H9 (cell line): Measurements from ENCODE around the gene SMC1B. TPM values are rescaled to one million over a fixed set of nuclear protein-coding genes. Genes with fewer than 3 reads are reported as not detected.

ENCODE experiments used
- DNase-seq: peaks from one replicate; pipeline ENCODE4 v3.0.0-alpha.2; 2017
- H2AFZ ChIP-seq: one replicate; pipeline ENCODE4 v1.6.1; 2013; ENCODE audit warnings: mild to moderate bottlenecking, low read length, control low read depth, moderate library complexity
- H2AK5ac ChIP-seq: 2 replicates; pipeline ENCODE4 v1.6.1; 2013; ENCODE audit warnings: low read length, control low read depth, mixed read lengths; ENCODE audit not compliant: insufficient read length
- H2BK120ac ChIP-seq: one replicate; pipeline ENCODE4 v1.6.1; 2013; ENCODE audit warnings: low read depth, mild to moderate bottlenecking, low read length, control low read depth, inconsistent platforms; ENCODE audit not compliant: poor library complexity, severe bottlenecking
- H2BK12ac ChIP-seq: 2 replicates; pipeline ENCODE4 v1.6.1; 2013; ENCODE audit warnings: low read length, control low read depth, mixed read lengths, low read depth; ENCODE audit not compliant: insufficient read length
- H2BK15ac ChIP-seq: 2 replicates; pipeline ENCODE4 v1.6.1; 2013; ENCODE audit warnings: low read depth, low read length, control low read depth
- H2BK20ac ChIP-seq: one replicate; pipeline ENCODE4 v1.6.1; 2013; ENCODE audit warnings: low read depth, mild to moderate bottlenecking, low read length, control low read depth, inconsistent platforms; ENCODE audit not compliant: poor library complexity, severe bottlenecking
- H2BK5ac ChIP-seq: 2 replicates; pipeline ENCODE4 v1.6.1; 2013; ENCODE audit warnings: low read length, control low read depth, mixed read lengths; ENCODE audit not compliant: insufficient read length
- H3K14ac ChIP-seq: 2 replicates; pipeline ENCODE4 v1.6.1; 2013; ENCODE audit warnings: low read length, control low read depth; ENCODE audit not compliant: insufficient read depth
- H3K18ac ChIP-seq: 2 replicates; pipeline ENCODE4 v1.6.1; 2013; ENCODE audit warnings: low read depth, mild to moderate bottlenecking, mixed read lengths, low read length, control low read depth; ENCODE audit not compliant: insufficient read length
- H3K23ac ChIP-seq: 2 replicates; pipeline ENCODE4 v1.6.1; 2013; ENCODE audit warnings: low read length, control low read depth, mixed read lengths, low read depth; ENCODE audit not compliant: insufficient read length
- H3K23me2 ChIP-seq: 2 replicates; pipeline ENCODE4 v1.6.1; 2013; ENCODE audit warnings: low read depth, mild to moderate bottlenecking, mixed read lengths, low read length, control low read depth; ENCODE audit not compliant: insufficient read length, poor library complexity, severe bottlenecking
- H3K27ac ChIP-seq: 2 replicates; pipeline ENCODE4 v1.5.1; 2013; ENCODE audit warnings: low read length, control low read depth, mixed read lengths, low read depth; ENCODE audit not compliant: insufficient read length
- H3K27me3 ChIP-seq: 2 replicates; pipeline ENCODE4 v1.6.1; 2013; ENCODE audit warnings: low read length, control low read depth, inconsistent platforms; ENCODE audit not compliant: insufficient read depth
- H3K4ac ChIP-seq: 2 replicates; pipeline ENCODE4 v1.6.1; 2013; ENCODE audit warnings: low read depth, mild to moderate bottlenecking, control low read depth, inconsistent platforms, low read length, moderate library complexity
- H3K4me1 ChIP-seq: 2 replicates; pipeline ENCODE4 v1.6.1; 2013; ENCODE audit warnings: low read length, control low read depth, inconsistent platforms; ENCODE audit not compliant: insufficient read depth
- H3K4me2 ChIP-seq: 2 replicates; pipeline ENCODE4 v1.6.1; 2013; ENCODE audit warnings: low read length, control low read depth, mixed read lengths; ENCODE audit not compliant: insufficient read length, insufficient read depth
- H3K56ac ChIP-seq: 2 replicates; pipeline ENCODE4 v1.6.1; 2013; ENCODE audit warnings: low read depth, mild to moderate bottlenecking, mixed read lengths, low read length, control low read depth; ENCODE audit not compliant: insufficient read length
- H3K79me1 ChIP-seq: 2 replicates; pipeline ENCODE4 v1.6.1; 2013; ENCODE audit warnings: low read depth, mild to moderate bottlenecking, moderate library complexity, low read length, control low read depth, inconsistent platforms; ENCODE audit not compliant: insufficient read depth, poor library complexity, severe bottlenecking
- H3K79me2 ChIP-seq: 2 replicates; pipeline ENCODE4 v1.6.1; 2013; ENCODE audit warnings: low read length, control low read depth, inconsistent platforms; ENCODE audit not compliant: insufficient read depth
- H3K9ac ChIP-seq: 2 replicates; pipeline ENCODE4 v1.6.1; 2013; ENCODE audit warnings: low read length, control low read depth, mixed read lengths; ENCODE audit not compliant: insufficient read length; ENCODE audit errors: extremely low read depth
- H3K9me3 ChIP-seq: one replicate; pipeline ENCODE4 v1.6.1; 2013; ENCODE audit warnings: low read depth, low read length, inconsistent platforms; ENCODE audit not compliant: control insufficient read depth
- H3T11ph ChIP-seq: one replicate; pipeline ENCODE4 v1.6.1; 2013; ENCODE audit warnings: mild to moderate bottlenecking, low read length, control low read depth, inconsistent platforms
- H4K20me1 ChIP-seq: one replicate; pipeline ENCODE4 v1.6.1; 2013; ENCODE audit not compliant: control insufficient read depth, insufficient read length, insufficient read depth
- H4K5ac ChIP-seq: 2 replicates; pipeline ENCODE4 v1.6.1; 2013; ENCODE audit warnings: low read depth, mild to moderate bottlenecking, mixed read lengths, low read length, control low read depth; ENCODE audit not compliant: insufficient read length
- H4K8ac ChIP-seq: replicated peaks from 2 replicates; pipeline ENCODE4 v1.6.1; 2013; ENCODE audit warnings: low read length, control low read depth, mixed read lengths, low read depth; ENCODE audit not compliant: insufficient read length
- H4K91ac ChIP-seq: 2 replicates; pipeline ENCODE4 v1.6.1; 2013; ENCODE audit warnings: low read depth, mild to moderate bottlenecking, moderate library complexity, mixed read lengths, low read length, control low read depth; ENCODE audit not compliant: insufficient read length
- H3K27ac Mint-ChIP-seq, 3 experiments: 2 replicates in 2 of 3; 3 replicates in 1 of 3; pipeline ENCODE4 v1.8.0; 2020 to 2021; ENCODE audit warnings: mixed read lengths in 3 of 3, mild to moderate bottlenecking in 1 of 3, moderate library complexity in 1 of 3
- H3K27me3 Mint-ChIP-seq: 2 replicates; pipeline ENCODE4 v1.8.0; 2021; ENCODE audit warnings: low read depth, mild to moderate bottlenecking, moderate library complexity, mixed read lengths
- H3K36me3 Mint-ChIP-seq, 3 experiments: 2 replicates in 2 of 3; 3 replicates in 1 of 3; pipeline ENCODE4 v1.8.0; 2020 to 2021; ENCODE audit warnings: low read depth in 3 of 3, mixed read lengths in 3 of 3; ENCODE audit not compliant: insufficient read depth in 1 of 3
- H3K4me1 Mint-ChIP-seq, 2 experiments: 2 replicates each; pipeline ENCODE4 v1.8.0; 2020; ENCODE audit warnings: mixed read lengths in 2 of 2
- H3K4me3 Mint-ChIP-seq, 2 experiments: 2 replicates in 1 of 2; 3 replicates in 1 of 2; pipeline ENCODE4 v1.8.0; 2020 to 2021; ENCODE audit warnings: mild to moderate bottlenecking in 2 of 2, mixed read lengths in 2 of 2, moderate library complexity in 1 of 2
- H3K9me3 Mint-ChIP-seq, 2 experiments: 2 replicates in 1 of 2; 3 replicates in 1 of 2; pipeline ENCODE4 v1.8.0; 2020; ENCODE audit warnings: mild to moderate bottlenecking in 2 of 2, mixed read lengths in 2 of 2, moderate library complexity in 1 of 2
- WGBS: extraction: QIAGEN DNeasy Blood & Tissue Kit; methylation state at CpG from one replicate; pipeline ENCODE4 v1.1.7; 2013; ENCODE audit warnings: missing lambda C conversion rate, low lambda C conversion rate, mixed read lengths; ENCODE audit not compliant: insufficient read length; ENCODE audit errors: extremely low coverage; 5-methylcytosine and 5-hydroxymethylcytosine counted together
- total RNA-seq: library from RNA; stranded (reverse); gene quantifications from 2 replicates; pipeline ENCODE4 v1.2.1, GENCODE V29; 2021
- TF ChIP-seq, protein P1 (sequence below): fragments of 200-600 bp; sonication (generic); conservative IDR thresholded peaks from 3 replicates; pipeline ENCODE4 v1.8.0; 2021; ENCODE audit warnings: antibody characterized with exemption, mild to moderate bottlenecking

The SMC1B gene
- total RNA-seq, 1 experiment from 2014 or later: not detected

DNA sequence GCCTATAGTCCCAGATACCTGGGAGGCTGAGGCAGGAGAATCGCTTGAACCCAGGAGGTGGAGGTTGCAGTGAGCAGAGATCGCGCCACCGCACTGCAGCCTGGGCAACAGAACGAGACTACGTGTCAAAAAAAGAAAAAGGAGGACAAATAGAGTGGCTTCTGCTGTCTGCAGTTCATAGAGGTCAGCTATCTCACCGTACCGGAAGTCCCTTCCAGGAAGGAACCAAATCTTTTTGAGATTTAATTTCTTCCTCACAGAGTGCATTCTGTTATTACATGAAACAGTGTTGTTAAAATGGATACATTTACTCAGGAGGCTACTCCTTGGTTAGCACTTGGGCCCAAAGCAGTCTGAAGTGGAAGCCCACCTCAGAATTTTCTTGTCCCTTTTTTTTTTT is 70.3 kb downstream of the SMC1B start:
- H2AK5ac ChIP-seq: no peak overlapping the region
- Mint-ChIP-seq H3K9me3 (no peaks in the 10 kb centered on the region), H3K4me1 (0 out of 4 replicates have a peak, but pooled peaks cover 0 to 2% of the 10 kb centered on the region in 2 experiments), H3K27me3 (no peaks in the 10 kb centered on the region), H3K4me3 (no peak overlapping the region), H3K36me3 (peaks cover 3 to 19% (median 19%) of the 10 kb centered on the region in 3 experiments; a peak in 6 of 7 replicates), H3K27ac (no peak overlapping the region)
- H3K14ac ChIP-seq: no peak overlapping the region
- no peak overlapping the region for H3K4ac ChIP-seq
- H3K23me2 ChIP-seq: no peaks in the 10 kb centered on the region
- no peaks in the 10 kb centered on the region for H3K79me2 ChIP-seq
- no peaks in the 10 kb centered on the region for H3K9me3 ChIP-seq
- no peak overlapping the region for H3K9ac ChIP-seq
- no peaks in the 10 kb centered on the region for H3K4me1 ChIP-seq
- TF ChIP-seq, protein P1, sequence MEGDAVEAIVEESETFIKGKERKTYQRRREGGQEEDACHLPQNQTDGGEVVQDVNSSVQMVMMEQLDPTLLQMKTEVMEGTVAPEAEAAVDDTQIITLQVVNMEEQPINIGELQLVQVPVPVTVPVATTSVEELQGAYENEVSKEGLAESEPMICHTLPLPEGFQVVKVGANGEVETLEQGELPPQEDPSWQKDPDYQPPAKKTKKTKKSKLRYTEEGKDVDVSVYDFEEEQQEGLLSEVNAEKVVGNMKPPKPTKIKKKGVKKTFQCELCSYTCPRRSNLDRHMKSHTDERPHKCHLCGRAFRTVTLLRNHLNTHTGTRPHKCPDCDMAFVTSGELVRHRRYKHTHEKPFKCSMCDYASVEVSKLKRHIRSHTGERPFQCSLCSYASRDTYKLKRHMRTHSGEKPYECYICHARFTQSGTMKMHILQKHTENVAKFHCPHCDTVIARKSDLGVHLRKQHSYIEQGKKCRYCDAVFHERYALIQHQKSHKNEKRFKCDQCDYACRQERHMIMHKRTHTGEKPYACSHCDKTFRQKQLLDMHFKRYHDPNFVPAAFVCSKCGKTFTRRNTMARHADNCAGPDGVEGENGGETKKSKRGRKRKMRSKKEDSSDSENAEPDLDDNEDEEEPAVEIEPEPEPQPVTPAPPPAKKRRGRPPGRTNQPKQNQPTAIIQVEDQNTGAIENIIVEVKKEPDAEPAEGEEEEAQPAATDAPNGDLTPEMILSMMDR: no peak
- no peak overlapping the region for H2BK120ac ChIP-seq
- no peak for DNase-seq
- no peak overlapping the region for H3T11ph ChIP-seq
- H4K20me1 ChIP-seq: no peaks in the 10 kb centered on the region
- H4K91ac ChIP-seq: no peak overlapping the region
- no peak overlapping the region for H2BK12ac ChIP-seq
- no peak overlapping the region for H2BK20ac ChIP-seq
- no peak overlapping the region for H4K5ac ChIP-seq
- H2BK15ac ChIP-seq: no peak overlapping the region
- H2BK5ac ChIP-seq: no peak overlapping the region
- H3K27me3 ChIP-seq: no peaks in the 10 kb centered on the region
- WGBS: no CpG with 5 or more reads among the region's 8 CpGs
- no peak overlapping the region for H3K27ac ChIP-seq
- H3K23ac ChIP-seq: no peak overlapping the region
- H3K18ac ChIP-seq: no peak overlapping the region
- H3K79me1 ChIP-seq: no peaks in the 10 kb centered on the region
- no peak overlapping the region for H2AFZ ChIP-seq
- H4K8ac ChIP-seq: no peak overlapping the region
- H3K56ac ChIP-seq: no peak overlapping the region
- no peak overlapping the region for H3K4me2 ChIP-seq
